Ovary (tissue), 3 donors: ENCODE results near the gene ATRN.

Experiments used
- CTCF ChIP-seq, 3 donors: fragments of 450-650 bp in 2 of 3; fragments of 200-600 bp in 1 of 3; IDR thresholded peaks; one replicate each; pipeline versions ENCODE4 v1.5.1 to v1.8.0; 2016 to 2022; ENCODE audit warnings: antibody characterized with exemption in 3 of 3, mild to moderate bottlenecking in 1 of 3
- EP300 ChIP-seq: sonication (generic); formaldehyde crosslinking; IDR thresholded peaks from one replicate; pipeline ENCODE4 v1.6.1; 2017; ENCODE audit warnings: antibody characterized with exemption
- POLR2A ChIP-seq: fragments of 450-650 bp; IDR thresholded peaks from one replicate; pipeline ENCODE4 v1.6.1; 2017; ENCODE audit warnings: antibody characterized with exemption, mild to moderate bottlenecking, moderate library complexity
- donor health status: DM: no; HTN: no; CAD: no.

GRCh38 chr20:3628502-3629314 is 157.9 kb downstream of the ATRN start:
- TF ChIP-seq CTCF (IDR thresholded peaks at IDR 0.05) (no peak), POLR2A (no peak), EP300 (no peak)
